ENCODE results near the gene VAX1.

- TF ChIP-seq YY1 (IDR thresholded peaks at IDR 0.05; ENCODE audit: insufficient read depth, insufficient read length): no peak
- TF ChIP-seq ZNF274 (IDR thresholded peaks at IDR 0.05; ENCODE audit: low read depth, low read length): no peak
- TF ChIP-seq SUZ12 (IDR thresholded peaks at IDR 0.05; ENCODE audit: extremely low read depth, insufficient read depth, insufficient read length): peak; percentile 35
Measured at GRCh38 chr10:117162093-117163060, 24.3 kb upstream of the VAX1 start.
